Right lobe of liver (tissue), 6 donors: ENCODE results near the gene GRIK1. TPM values are rescaled to one million over a fixed set of nuclear protein-coding genes. Genes with fewer than 3 reads are reported as not detected.

Source experiments
- ATAC-seq, 4 donors: fragments of 200-7000 bp; cut with Tn5 transposase; one replicate each; pipeline ENCODE4 v1.9.1; 2020; ENCODE audit warnings: mild to moderate bottlenecking in 4 of 4, moderate library complexity in 4 of 4
- DNase-seq, 3 donors: peaks; one replicate each; pipeline ENCODE4 v3.0.0-alpha.2; 2020
- H3K27ac ChIP-seq, 3 donors: fragments of 200-600 bp; one replicate each; pipeline ENCODE4 v1.8.0; 2022
- H3K27me3 ChIP-seq, 2 donors: fragments of 200-600 bp; one replicate each; pipeline ENCODE4 v1.8.0; 2022
- H3K36me3 ChIP-seq, 4 donors: fragments of 200-600 bp; sonication (generic) in 1 of 4; one replicate each; pipeline versions ENCODE4 v1.5.1 to v1.8.0; 2017 to 2022; ENCODE audit warnings: control low read depth in 1 of 4
- H3K4me1 ChIP-seq, 4 donors: fragments of 200-600 bp; sonication (generic) in 1 of 4; one replicate each; pipeline versions ENCODE4 v1.5.1 to v1.8.0; 2017 to 2022; ENCODE audit warnings: control low read depth in 1 of 4
- H3K4me3 ChIP-seq, 3 donors: fragments of 200-600 bp; one replicate each; pipeline ENCODE4 v1.8.0; 2022
- H3K9me3 ChIP-seq, 4 donors: fragments of 200-600 bp; sonication (generic) in 1 of 4; one replicate each; pipeline versions ENCODE4 v1.5.1 to v1.8.0; 2017 to 2022; ENCODE audit warnings: control low read depth in 1 of 4
- POLR2A ChIP-seq: fragments of 450-650 bp; IDR thresholded peaks from one replicate; pipeline ENCODE4 v1.6.1; 2017; ENCODE audit warnings: antibody characterized with exemption, mild to moderate bottlenecking
- WGBS: methylation state at CpG from one replicate; pipeline ENCODE4 v1.1.6; 2018; ENCODE audit warnings: low coverage, low lambda C conversion rate; ENCODE audit not compliant: insufficient coverage; ENCODE audit errors: missing lambda C conversion rate; 5-methylcytosine and 5-hydroxymethylcytosine counted together
- intact Hi-C, 2 donors: fragments of 100-400 bp; cut with DNase I; formaldehyde crosslinking; loops; one replicate each; pipeline versions ENCODE4 v1.11.2 to v1.14.1; 2022
- total RNA-seq, 6 experiments: library from RNA; depleted of rRNA in 2 of 6; stranded (reverse); fragments of >200 nt in 2 of 6; fragmentation: NEBNext Ultra II Directional in 3 of 6; extraction: Animal tissue kit (Norgen Biotek cat#: 25700) in 3 of 6; gene quantifications; one replicate each; pipeline versions ENCODE4 v1.1.0 to v1.2.4, GENCODE V29; 2016 to 2023
- TF ChIP-seq, protein P1 (sequence below), 4 donors: fragments of 200-600 bp in 3 of 4; fragments of 450-650 bp in 1 of 4; IDR thresholded peaks; one replicate each; pipeline versions ENCODE4 v1.5.1 to v1.8.0; 2016 to 2022; ENCODE audit warnings: antibody characterized with exemption in 4 of 4, mild to moderate bottlenecking in 2 of 4
- donor health status: DM: no; HTN: yes; CAD: no.
- donor health status: DM: no; HTN: no; CAD: no.
- donor health status: DM: no; HTN: no; CAD: no.
- donor health status: DM: no; HTN: yes; CAD: no.
- donor health status: DM: no; HTN: yes; CAD: no.

Gene GRIK1
- total RNA-seq, 6 experiments from 2014 or later, result not detected

DNA sequence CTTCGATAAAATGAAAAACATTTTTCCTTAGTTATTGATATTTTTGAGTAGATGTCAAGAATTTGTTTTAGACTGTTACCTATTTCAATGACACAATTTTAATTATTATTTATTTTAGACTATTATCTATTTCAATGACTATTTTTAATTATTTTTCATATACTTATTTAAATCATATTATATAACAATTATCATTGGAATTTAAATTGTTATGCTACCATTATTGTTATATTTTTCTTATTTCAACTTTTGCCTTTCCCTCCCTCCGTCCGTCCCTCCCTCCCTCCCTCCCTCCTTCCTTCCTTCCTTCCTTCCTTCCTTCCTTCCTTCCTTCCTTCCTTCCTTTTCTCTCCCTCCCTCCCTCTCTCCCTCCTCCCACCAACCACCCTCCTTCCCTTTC lies 229.3 kb downstream of the GRIK1 start:
- DNase-seq (no peak), ATAC-seq (no peak)
- TF ChIP-seq, protein P1, sequence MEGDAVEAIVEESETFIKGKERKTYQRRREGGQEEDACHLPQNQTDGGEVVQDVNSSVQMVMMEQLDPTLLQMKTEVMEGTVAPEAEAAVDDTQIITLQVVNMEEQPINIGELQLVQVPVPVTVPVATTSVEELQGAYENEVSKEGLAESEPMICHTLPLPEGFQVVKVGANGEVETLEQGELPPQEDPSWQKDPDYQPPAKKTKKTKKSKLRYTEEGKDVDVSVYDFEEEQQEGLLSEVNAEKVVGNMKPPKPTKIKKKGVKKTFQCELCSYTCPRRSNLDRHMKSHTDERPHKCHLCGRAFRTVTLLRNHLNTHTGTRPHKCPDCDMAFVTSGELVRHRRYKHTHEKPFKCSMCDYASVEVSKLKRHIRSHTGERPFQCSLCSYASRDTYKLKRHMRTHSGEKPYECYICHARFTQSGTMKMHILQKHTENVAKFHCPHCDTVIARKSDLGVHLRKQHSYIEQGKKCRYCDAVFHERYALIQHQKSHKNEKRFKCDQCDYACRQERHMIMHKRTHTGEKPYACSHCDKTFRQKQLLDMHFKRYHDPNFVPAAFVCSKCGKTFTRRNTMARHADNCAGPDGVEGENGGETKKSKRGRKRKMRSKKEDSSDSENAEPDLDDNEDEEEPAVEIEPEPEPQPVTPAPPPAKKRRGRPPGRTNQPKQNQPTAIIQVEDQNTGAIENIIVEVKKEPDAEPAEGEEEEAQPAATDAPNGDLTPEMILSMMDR (IDR thresholded peaks at IDR 0.05), result no peak
- no peak for TF ChIP-seq POLR2A
- H3K9me3 ChIP-seq, result no peaks in the 10 kb centered on the region
- no peaks in the 10 kb centered on the region for H3K36me3 ChIP-seq
- H3K4me1 ChIP-seq, result no peaks in the 10 kb centered on the region
- no peak overlapping the region for H3K4me3 ChIP-seq
- H3K27me3 ChIP-seq, result no peaks in the 10 kb centered on the region
- intact Hi-C loops, result no loop called here
- no peak overlapping the region for H3K27ac ChIP-seq
- 65% methylated on average over 3 of the region's 3 CpGs for WGBS

DNA sequence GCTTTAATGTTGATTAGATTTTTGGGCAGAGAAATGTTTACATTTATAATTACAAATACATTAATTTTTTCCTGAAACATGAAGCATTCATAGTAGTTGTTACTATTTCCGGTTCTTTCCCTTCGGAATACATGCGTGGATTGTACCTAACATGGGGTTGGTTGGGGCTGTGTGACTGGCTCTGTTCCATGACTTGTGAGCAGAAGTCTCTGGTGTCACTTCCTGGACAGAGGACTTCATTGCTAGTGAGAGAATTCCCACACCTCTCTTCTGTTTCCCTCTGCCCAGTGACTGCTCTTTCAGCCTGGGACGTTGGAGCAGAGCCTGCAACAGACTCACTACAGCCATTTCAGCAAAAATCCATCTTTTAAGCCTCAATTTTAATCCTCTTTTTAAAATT lies 231.4 kb downstream of the GRIK1 start:
- H3K9me3 ChIP-seq, result no peaks in the 10 kb centered on the region
- 81% methylated on average over 4 of the region's 4 CpGs for WGBS
- no peak for ATAC-seq

DNA sequence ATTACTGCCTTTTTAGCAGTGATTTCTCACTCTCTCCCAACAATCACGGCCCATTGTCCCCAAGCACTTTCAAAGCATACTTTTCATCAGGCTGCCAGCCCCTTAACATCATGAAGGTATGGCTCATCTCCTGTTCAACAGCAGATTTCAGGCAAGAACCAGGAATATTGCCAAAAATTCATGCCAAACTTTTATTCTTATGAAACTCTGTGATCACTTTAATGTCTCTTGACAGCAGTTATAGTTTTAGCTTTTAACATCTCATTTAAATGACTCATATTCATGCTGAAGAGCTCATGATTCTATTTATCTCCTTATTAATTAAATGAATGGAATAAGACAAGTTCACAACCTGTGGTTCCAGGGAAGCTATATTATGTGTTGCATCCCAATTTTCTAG lies 235.1 kb downstream of the GRIK1 start:
- 75% methylated on average over 1 of the region's 1 CpG for WGBS
- TF ChIP-seq, protein P1 (IDR thresholded peaks at IDR 0.05), result no peak
- TF ChIP-seq POLR2A, result no peak
- no peak overlapping the region for H3K4me3 ChIP-seq
- H3K27ac ChIP-seq, result no peak overlapping the region
- H3K27me3 ChIP-seq, result no peaks in the 10 kb centered on the region
- DNase-seq (no peak), ATAC-seq (no peak)
- intact Hi-C loops, result no loop called here
- no peaks in the 10 kb centered on the region for H3K36me3 ChIP-seq
- no peaks in the 10 kb centered on the region for H3K4me1 ChIP-seq
- H3K9me3 ChIP-seq, result no peaks in the 10 kb centered on the region

More for the DNA sequence above, 231.4 kb downstream of the GRIK1 start:
- DNase-seq, result no peak
- intact Hi-C loops, result no loop called here
- no peaks in the 10 kb centered on the region for H3K27me3 ChIP-seq
- H3K36me3 ChIP-seq, result no peaks in the 10 kb centered on the region
- H3K4me3 ChIP-seq, result no peak overlapping the region
- H3K4me1 ChIP-seq, result no peaks in the 10 kb centered on the region
- no peak overlapping the region for H3K27ac ChIP-seq
- TF ChIP-seq, protein P1 (IDR thresholded peaks at IDR 0.05), result no peak
- TF ChIP-seq POLR2A, result no peak

DNA sequence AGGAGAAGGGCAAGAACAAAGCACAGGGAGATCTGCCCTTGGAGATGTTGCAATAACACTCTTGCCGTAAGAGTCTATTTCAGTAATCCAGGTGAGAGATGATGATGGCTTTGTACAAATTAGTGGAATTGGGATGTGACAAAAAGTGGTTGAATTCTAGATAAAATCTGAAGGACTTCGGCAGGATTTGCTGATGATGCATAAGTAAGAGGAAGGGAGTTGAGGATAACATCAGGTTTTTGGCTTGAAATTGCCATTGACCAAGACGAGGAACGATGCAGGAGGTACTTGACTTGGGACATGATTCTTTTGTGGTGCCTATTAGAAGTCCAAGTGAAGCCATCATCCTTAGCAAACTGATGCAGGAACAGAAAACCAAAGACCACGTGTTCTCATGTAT lies 238.1 kb downstream of the GRIK1 start:
- DNase-seq (no peak), ATAC-seq (no peak)
- Histone ChIP-seq H3K36me3 (no peaks in the 10 kb centered on the region), H3K4me3 (no peak overlapping the region), H3K9me3 (no peaks in the 10 kb centered on the region), H3K27ac (no peak overlapping the region), H3K4me1 (no peaks in the 10 kb centered on the region), H3K27me3 (no peaks in the 10 kb centered on the region)
- intact Hi-C loops, result no loop called here
- 60% methylated on average over 5 of the region's 5 CpGs for WGBS
- TF ChIP-seq, protein P1 (IDR thresholded peaks at IDR 0.05), result no peak
- TF ChIP-seq POLR2A, result no peak
